DND-41 (cell line): Measurements from ENCODE around the gene TCIRG1.

Source experiments
- ATAC-seq: fragments of 200-7000 bp; cut with Tn5 transposase; 3 replicates; pipeline ENCODE4 v1.9.1; 2021; ENCODE audit warnings: low read depth; ENCODE audit not compliant: insufficient read depth
- DNase-seq: peaks from one replicate; pipeline ENCODE4 v3.0.0-alpha.2; 2020
- H2AFZ ChIP-seq: 2 replicates; pipeline ENCODE4 v1.6.0; 2012; ENCODE audit warnings: low read depth, low read length
- H3K27ac ChIP-seq: 2 replicates; pipeline ENCODE4 v1.5.1; 2012; ENCODE audit warnings: low read length, inconsistent platforms
- H3K27me3 ChIP-seq: fragments of 200-600 bp; sonication (generic); 2 replicates; pipeline ENCODE4 v1.6.0; 2012; ENCODE audit warnings: low read length, mild to moderate bottlenecking, inconsistent platforms; ENCODE audit not compliant: insufficient read depth, poor library complexity
- H3K36me3 ChIP-seq: 2 replicates; pipeline ENCODE4 v1.5.1; 2012; ENCODE audit warnings: low read length, inconsistent platforms; ENCODE audit not compliant: insufficient read depth
- H3K4me1 ChIP-seq: 2 replicates; pipeline ENCODE4 v1.5.1; 2012; ENCODE audit warnings: mild to moderate bottlenecking, low read length; ENCODE audit not compliant: insufficient read depth
- H3K4me2 ChIP-seq: 2 replicates; pipeline ENCODE4 v1.6.0; 2012; ENCODE audit warnings: mild to moderate bottlenecking, moderate library complexity, low read length, inconsistent platforms; ENCODE audit not compliant: insufficient read depth
- H3K4me3 ChIP-seq, 2 experiments: fragments of 200-600 bp in 1 of 2; shearing (Covaris generic) in 1 of 2; 2 replicates each; pipeline ENCODE4 v1.5.1; 2012 to 2016; ENCODE audit warnings: inconsistent platforms in 2 of 2, low read length in 2 of 2, mild to moderate bottlenecking in 2 of 2, low read depth in 1 of 2, moderate library complexity in 1 of 2
- H3K79me2 ChIP-seq: 2 replicates; pipeline ENCODE4 v1.6.0; 2012; ENCODE audit warnings: low read length, inconsistent platforms; ENCODE audit not compliant: insufficient read depth
- H3K9ac ChIP-seq: 2 replicates; pipeline ENCODE4 v1.6.0; 2012; ENCODE audit warnings: low read depth, mild to moderate bottlenecking, inconsistent platforms, low read length, moderate library complexity
- H3K9me3 ChIP-seq: 2 replicates; pipeline ENCODE4 v1.5.1; 2012; ENCODE audit warnings: low read length, moderate library complexity, mild to moderate bottlenecking, inconsistent platforms; ENCODE audit not compliant: insufficient read depth, severe bottlenecking
- H4K20me1 ChIP-seq: 2 replicates; pipeline ENCODE4 v1.6.0; 2012; ENCODE audit warnings: low read length; ENCODE audit not compliant: insufficient read depth
- CTCF ChIP-seq: IDR thresholded peaks from 2 replicates; pipeline ENCODE4 v1.5.1; 2012; ENCODE audit warnings: borderline replicate concordance, low read length, moderate library complexity, mild to moderate bottlenecking; ENCODE audit not compliant: poor library complexity, severe bottlenecking; ENCODE audit errors: extremely low read depth
- EZH2 ChIP-seq: IDR thresholded peaks from 3 replicates; pipeline ENCODE4 v1.6.1; 2012; ENCODE audit warnings: borderline replicate concordance, low read depth, mild to moderate bottlenecking, moderate library complexity, low read length, inconsistent platforms; ENCODE audit not compliant: severe bottlenecking

Gene TCIRG1

GRCh38 chr11:68027667-68028066, 11.2 kb upstream of the TCIRG1 start:
- no peaks in the 10 kb centered on the region for H3K27me3 ChIP-seq
- H3K79me2 ChIP-seq, result peaks cover 27% of the 10 kb centered on the region
- peaks cover 9% of the 10 kb centered on the region for H3K36me3 ChIP-seq
- peaks cover 12% of the 10 kb centered on the region; the same call in 1 of the 2 replicates for H4K20me1 ChIP-seq
- H3K4me3 ChIP-seq, result no peak overlapping the region
- no peak for ATAC-seq
- H3K4me2 ChIP-seq, result no peak overlapping the region
- no peak for TF ChIP-seq CTCF
- no peak for TF ChIP-seq EZH2
- H3K9ac ChIP-seq, result no peak overlapping the region
- no peak overlapping the region for H3K27ac ChIP-seq
- no peaks in the 10 kb centered on the region for H3K9me3 ChIP-seq
- peaks cover 41% of the 10 kb centered on the region for H3K4me1 ChIP-seq
- DNase-seq, result no peak
- H2AFZ ChIP-seq, result no peak overlapping the region

- ATAC-seq (no peak), DNase-seq (no peak)
- peaks cover 31% of the 10 kb centered on the region for H3K79me2 ChIP-seq
- peak overlapping the region; percentile 70 for H3K9ac ChIP-seq
- peak overlapping the region in 1 of 2 experiments; percentile 80; a peak in 2 of 4 replicates for H3K4me3 ChIP-seq
- TF ChIP-seq EZH2, result no peak
- no peak for TF ChIP-seq CTCF
- H3K4me2 ChIP-seq, result peak overlapping the region; percentile 79
- no peak overlapping the region for H2AFZ ChIP-seq
- peaks cover 44% of the 10 kb centered on the region for H3K4me1 ChIP-seq
- no peaks in the 10 kb centered on the region for H3K9me3 ChIP-seq
- H3K27ac ChIP-seq, result peak overlapping the region; percentile 81
- peaks cover 22% of the 10 kb centered on the region for H3K36me3 ChIP-seq
- no peaks in the 10 kb centered on the region for H3K27me3 ChIP-seq
- peaks cover 20% of the 10 kb centered on the region; the same call in 1 of the 2 replicates for H4K20me1 ChIP-seq
Measured at GRCh38 chr11:68028802-68029545, 9.9 kb upstream of the TCIRG1 start.

- TF ChIP-seq CTCF (peak; percentile 3), EZH2 (no peak)
- peak within 1 kb of the TSS; percentile 43 to 88 for H3K4me3 ChIP-seq
- peaks cover 44% of the 10 kb centered on the region for H3K4me1 ChIP-seq
- H3K9me3 ChIP-seq, result no peaks in the 10 kb centered on the region
- H4K20me1 ChIP-seq, result peaks cover 20% of the 10 kb centered on the region; the same call in 1 of the 2 replicates
- peaks cover 31% of the 10 kb centered on the region for H3K79me2 ChIP-seq
- peak within 1 kb of the TSS; percentile 78 for H3K9ac ChIP-seq
- peak; percentile 99 for DNase-seq
- no peaks in the 10 kb centered on the region for H3K27me3 ChIP-seq
- H3K36me3 ChIP-seq, result peaks cover 30% of the 10 kb centered on the region
- peak within 1 kb of the TSS; percentile 86 for H2AFZ ChIP-seq
- peak; percentile 96 for ATAC-seq
- H3K27ac ChIP-seq, result peak within 1 kb of the TSS; percentile 81
- H3K4me2 ChIP-seq, result peak within 1 kb of the TSS; percentile 88
Measured at GRCh38 chr11:68030318-68031143, 8.3 kb upstream of the TCIRG1 start, which contains the start of gene NDUFS8. Gene NDUFS8, plus strand, starts transcription at chr11:68030681. Its CDS starts 1,471 bp downstream, at chr11:68032152.
